Left ventricle myocardium inferior (tissue), 1 donor: Measurements from ENCODE around the gene ADAMTS19. TPM values are rescaled to one million over a fixed set of nuclear protein-coding genes. Genes with fewer than 3 reads are reported as not detected.
A peak's percentile ranks its signal among the peaks of the same experiment; 100 is the strongest.

Experiments used
- DNase-seq: peaks from one replicate; pipeline ENCODE4 v3.0.0-alpha.2; 2020
- H3K27ac ChIP-seq: fragments of 200-600 bp; replicated peaks from 2 replicates; pipeline ENCODE4 v1.8.0; 2021
- H3K27me3 ChIP-seq: fragments of 200-600 bp; 2 replicates; pipeline ENCODE4 v1.8.0; 2021; ENCODE audit warnings: low read depth
- H3K36me3 ChIP-seq: fragments of 200-600 bp; 2 replicates; pipeline ENCODE4 v1.8.0; 2021
- H3K4me1 ChIP-seq: fragments of 200-600 bp; 2 replicates; pipeline ENCODE4 v1.8.0; 2021
- H3K4me3 ChIP-seq: fragments of 200-600 bp; 2 replicates; pipeline ENCODE4 v1.8.0; 2021; ENCODE audit warnings: mild to moderate bottlenecking, moderate library complexity
- H3K9me3 ChIP-seq: fragments of 200-600 bp; replicated peaks from 2 replicates; pipeline ENCODE4 v1.8.0; 2021
- CTCF ChIP-seq: fragments of 200-600 bp; IDR thresholded peaks from 2 replicates; pipeline ENCODE4 v1.8.0; 2021; ENCODE audit warnings: antibody characterized with exemption, mild to moderate bottlenecking, borderline replicate concordance
- intact Hi-C: fragments of 100-400 bp; cut with micrococcal nuclease; formaldehyde crosslinking; loops from one replicate; pipeline ENCODE4 v1.11.0; 2022
- total RNA-seq: library from RNA; stranded (reverse); fragmentation: NEBNext Ultra II Directional; extraction: Animal tissue kit (Norgen Biotek cat#: 25700); gene quantifications from one replicate; pipeline ENCODE4 v1.2.1, GENCODE V29; 2021
- donor health status: DM: no; HTN: yes; CAD: no; lungs with severe emphysema.

Gene ADAMTS19
- total RNA-seq, 1 donor from 2014 or later, result 0.38 TPM

GRCh38 chr5:129496421-129496820 is 36.3 kb downstream of the ADAMTS19 start:
- Histone ChIP-seq H3K4me3 (no peak overlapping the region), H3K27me3 (no peaks in the 10 kb centered on the region), H3K9me3 (no peaks in the 10 kb centered on the region), H3K36me3 (no peaks in the 10 kb centered on the region), H3K4me1 (no peaks in the 10 kb centered on the region), H3K27ac (peak overlapping the region; percentile 27)
- intact Hi-C loops, result no loop called here
- peak; percentile 13 for DNase-seq
- TF ChIP-seq CTCF, result no peak

GRCh38 chr5:129496864-129497595 is 36.9 kb downstream of the ADAMTS19 start:
- Histone ChIP-seq H3K27ac (peak overlapping the region; percentile 27), H3K4me3 (no peak overlapping the region), H3K9me3 (no peaks in the 10 kb centered on the region), H3K27me3 (no peaks in the 10 kb centered on the region), H3K36me3 (no peaks in the 10 kb centered on the region), H3K4me1 (no peaks in the 10 kb centered on the region)
- no peak for TF ChIP-seq CTCF
- DNase-seq, result no peak
- intact Hi-C loops, result no loop called here

GRCh38 chr5:129499208-129499852 is 39.2 kb downstream of the ADAMTS19 start:
- no peak overlapping the region for H3K4me3 ChIP-seq
- no peaks in the 10 kb centered on the region for H3K9me3 ChIP-seq
- no peaks in the 10 kb centered on the region for H3K36me3 ChIP-seq
- H3K27me3 ChIP-seq, result no peaks in the 10 kb centered on the region
- no peak overlapping the region for H3K27ac ChIP-seq
- no peaks in the 10 kb centered on the region for H3K4me1 ChIP-seq
- DNase-seq, result no peak
- no peak for TF ChIP-seq CTCF
- intact Hi-C loops, result no loop called here

- no peaks in the 10 kb centered on the region for H3K4me1 ChIP-seq
- no peaks in the 10 kb centered on the region for H3K27me3 ChIP-seq
- DNase-seq, result no peak
- no peak overlapping the region for H3K27ac ChIP-seq
- no peak for TF ChIP-seq CTCF
- no peaks in the 10 kb centered on the region for H3K9me3 ChIP-seq
- no peaks in the 10 kb centered on the region for H3K36me3 ChIP-seq
- intact Hi-C loops, result no loop called here
- H3K4me3 ChIP-seq, result no peak overlapping the region
Measured at GRCh38 chr5:129500101-129500500, 40.0 kb downstream of the ADAMTS19 start.

- Histone ChIP-seq H3K4me1 (no peaks in the 10 kb centered on the region), H3K4me3 (no peak overlapping the region), H3K27ac (no peak overlapping the region), H3K36me3 (no peaks in the 10 kb centered on the region), H3K9me3 (no peaks in the 10 kb centered on the region), H3K27me3 (no peaks in the 10 kb centered on the region)
- intact Hi-C loops, result no loop called here
- no peak for DNase-seq
- TF ChIP-seq CTCF, result no peak
Measured at GRCh38 chr5:129506086-129506485, 46.0 kb downstream of the ADAMTS19 start.
